ENCODE data around the gene MAEA.

MAEA gene

DNA sequence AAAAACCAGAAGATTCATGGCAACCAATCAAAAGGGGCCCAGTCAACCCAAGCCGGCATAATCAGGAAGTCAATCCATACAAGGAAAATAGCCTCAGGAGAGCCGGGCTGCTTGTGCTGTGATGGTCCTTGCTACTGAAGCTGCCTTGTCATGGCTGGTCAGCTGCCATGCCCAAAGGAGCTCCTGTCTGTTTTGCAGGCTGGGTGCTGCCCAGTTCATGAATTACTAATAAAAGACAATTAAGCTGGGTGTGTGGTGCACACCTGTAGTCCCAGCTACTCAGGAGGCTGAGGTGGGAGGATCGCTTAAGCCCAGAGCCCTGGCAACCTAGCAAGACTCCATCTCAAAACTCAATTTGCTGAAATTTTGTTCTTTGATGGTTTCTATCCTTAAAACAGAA, 24.7 kb upstream of the MAEA start:
- TF ChIP-seq, protein P1, sequence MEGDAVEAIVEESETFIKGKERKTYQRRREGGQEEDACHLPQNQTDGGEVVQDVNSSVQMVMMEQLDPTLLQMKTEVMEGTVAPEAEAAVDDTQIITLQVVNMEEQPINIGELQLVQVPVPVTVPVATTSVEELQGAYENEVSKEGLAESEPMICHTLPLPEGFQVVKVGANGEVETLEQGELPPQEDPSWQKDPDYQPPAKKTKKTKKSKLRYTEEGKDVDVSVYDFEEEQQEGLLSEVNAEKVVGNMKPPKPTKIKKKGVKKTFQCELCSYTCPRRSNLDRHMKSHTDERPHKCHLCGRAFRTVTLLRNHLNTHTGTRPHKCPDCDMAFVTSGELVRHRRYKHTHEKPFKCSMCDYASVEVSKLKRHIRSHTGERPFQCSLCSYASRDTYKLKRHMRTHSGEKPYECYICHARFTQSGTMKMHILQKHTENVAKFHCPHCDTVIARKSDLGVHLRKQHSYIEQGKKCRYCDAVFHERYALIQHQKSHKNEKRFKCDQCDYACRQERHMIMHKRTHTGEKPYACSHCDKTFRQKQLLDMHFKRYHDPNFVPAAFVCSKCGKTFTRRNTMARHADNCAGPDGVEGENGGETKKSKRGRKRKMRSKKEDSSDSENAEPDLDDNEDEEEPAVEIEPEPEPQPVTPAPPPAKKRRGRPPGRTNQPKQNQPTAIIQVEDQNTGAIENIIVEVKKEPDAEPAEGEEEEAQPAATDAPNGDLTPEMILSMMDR (IDR thresholded peaks at IDR 0.05; ENCODE audit: control insufficient read depth, insufficient read depth, low read depth, low read length, missing control alignments), result no peak
- H3K4me3 ChIP-seq (ENCODE audit: control insufficient read depth, low read depth, low read length), result no peak overlapping the region
- no peak for DNase-seq (ENCODE audit: low read depth)

DNA sequence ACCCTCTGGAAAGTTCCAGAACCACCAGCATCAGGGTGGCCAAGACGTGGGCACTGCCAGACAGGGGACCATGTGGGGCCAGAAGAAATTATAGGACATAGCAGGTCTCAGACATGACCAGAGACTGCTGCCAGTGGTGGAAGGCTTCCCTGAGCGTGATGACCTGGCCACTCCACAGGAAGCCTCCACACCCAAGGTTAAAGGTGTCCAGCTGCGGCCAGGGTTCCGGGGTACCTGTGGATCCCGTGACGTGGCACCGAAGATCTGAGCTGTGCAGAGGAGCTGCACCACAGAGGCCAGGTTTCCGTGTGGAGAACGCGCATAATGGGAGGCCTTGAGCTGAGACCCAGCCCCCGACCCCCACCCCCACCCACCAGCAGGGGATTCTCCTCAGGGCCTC, 24.3 kb upstream of the MAEA start:
- no peak overlapping the region for H3K4me3 ChIP-seq (ENCODE audit: control insufficient read depth, low read depth, low read length)
- no peak for DNase-seq (ENCODE audit: low read depth)
- TF ChIP-seq, protein P1 (IDR thresholded peaks at IDR 0.05; ENCODE audit: control insufficient read depth, insufficient read depth, low read depth, low read length, missing control alignments), result no peak

DNA sequence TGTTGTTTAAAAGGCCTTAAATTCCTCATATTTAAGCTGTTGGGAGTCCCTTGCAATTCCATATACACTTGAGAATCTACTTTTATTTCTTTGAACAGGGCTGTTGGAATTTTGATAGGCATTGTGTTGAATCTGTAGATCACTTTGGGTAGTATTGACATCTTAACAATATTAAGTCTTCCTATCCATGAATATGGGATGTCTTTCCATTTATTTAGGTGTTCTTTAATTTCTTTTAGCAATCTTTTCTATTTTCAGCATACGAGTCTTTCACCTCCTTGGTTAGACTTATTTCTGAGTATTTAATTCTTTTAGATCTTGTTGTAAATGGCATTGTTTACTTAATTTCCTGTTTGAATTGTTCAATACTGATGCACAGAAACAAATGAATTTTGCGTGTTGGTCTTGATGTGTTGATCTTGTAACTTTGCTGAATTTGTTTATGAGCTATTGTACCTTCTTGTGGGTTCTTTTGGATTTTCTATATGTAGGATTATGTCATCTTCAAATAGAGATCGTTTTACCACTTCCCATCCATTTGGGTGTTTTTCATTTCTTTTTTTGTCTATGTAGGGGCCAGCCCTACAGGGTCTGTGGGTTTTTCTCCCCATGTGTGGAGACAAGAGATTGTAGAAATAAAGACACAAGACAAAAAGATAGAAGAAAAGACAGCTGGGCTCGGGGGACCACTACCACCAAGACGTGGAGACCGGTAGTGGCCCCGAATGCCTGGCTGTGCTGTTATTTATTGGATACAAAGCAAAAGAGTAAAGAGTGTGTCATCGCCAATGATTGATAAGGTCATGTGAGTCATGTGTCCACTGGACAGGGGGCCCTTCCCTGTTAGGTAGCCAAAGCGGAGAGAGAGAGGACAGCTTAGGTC, 22.6 kb upstream of the MAEA start:
- no peak overlapping the region for H3K4me3 ChIP-seq (ENCODE audit: control insufficient read depth, low read depth, low read length)
- no peak for DNase-seq (ENCODE audit: low read depth)
- TF ChIP-seq, protein P1 (IDR thresholded peaks at IDR 0.05; ENCODE audit: control insufficient read depth, insufficient read depth, low read depth, low read length, missing control alignments), result no peak

DNA sequence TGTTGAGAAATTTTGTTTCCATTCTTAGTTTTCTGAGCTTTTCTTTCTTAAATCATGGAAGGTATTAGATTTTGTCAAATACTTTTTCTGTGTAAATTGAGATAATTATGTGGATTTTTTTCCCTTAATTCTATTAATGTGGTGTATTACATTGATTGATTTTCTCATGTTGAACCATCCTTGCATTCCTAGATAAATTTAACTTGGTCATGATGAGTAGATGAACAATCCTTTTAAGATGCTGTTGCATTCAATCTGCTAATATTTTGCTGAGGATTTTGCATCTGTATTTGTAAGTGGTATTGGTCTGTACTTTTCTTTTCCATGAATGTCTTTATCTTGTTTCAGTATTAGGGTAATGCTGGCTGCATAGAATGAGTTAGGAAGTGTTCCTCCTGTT, 20.5 kb upstream of the MAEA start:
- no peak overlapping the region for H3K4me3 ChIP-seq (ENCODE audit: control insufficient read depth, low read depth, low read length)
- TF ChIP-seq, protein P1 (IDR thresholded peaks at IDR 0.05; ENCODE audit: control insufficient read depth, insufficient read depth, low read depth, low read length, missing control alignments), result no peak
- no peak for DNase-seq (ENCODE audit: low read depth)

DNA sequence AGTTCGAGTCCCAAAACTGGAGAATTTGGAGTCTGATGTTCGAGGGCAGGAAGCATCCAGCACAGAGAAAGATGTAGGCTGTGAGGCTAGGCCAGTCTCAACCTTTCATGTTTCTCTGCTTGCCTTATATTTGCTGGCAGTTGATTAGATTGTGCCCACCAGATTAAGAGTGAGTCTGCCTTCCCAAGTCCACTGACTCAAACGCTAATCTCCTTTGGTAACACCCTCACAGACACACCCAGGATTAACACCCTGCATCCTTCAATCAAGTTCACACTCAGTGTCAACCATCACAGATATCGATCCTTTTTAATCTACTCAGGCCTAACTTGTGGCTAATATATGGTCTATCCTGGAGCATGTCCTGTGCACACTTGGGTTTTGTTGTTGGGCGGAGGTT, 18.0 kb upstream of the MAEA start:
- TF ChIP-seq, protein P1 (IDR thresholded peaks at IDR 0.05; ENCODE audit: control insufficient read depth, insufficient read depth, low read depth, low read length, missing control alignments), result no peak
- no peak for DNase-seq (ENCODE audit: low read depth)
- H3K4me3 ChIP-seq (ENCODE audit: control insufficient read depth, low read depth, low read length), result no peak overlapping the region

DNA sequence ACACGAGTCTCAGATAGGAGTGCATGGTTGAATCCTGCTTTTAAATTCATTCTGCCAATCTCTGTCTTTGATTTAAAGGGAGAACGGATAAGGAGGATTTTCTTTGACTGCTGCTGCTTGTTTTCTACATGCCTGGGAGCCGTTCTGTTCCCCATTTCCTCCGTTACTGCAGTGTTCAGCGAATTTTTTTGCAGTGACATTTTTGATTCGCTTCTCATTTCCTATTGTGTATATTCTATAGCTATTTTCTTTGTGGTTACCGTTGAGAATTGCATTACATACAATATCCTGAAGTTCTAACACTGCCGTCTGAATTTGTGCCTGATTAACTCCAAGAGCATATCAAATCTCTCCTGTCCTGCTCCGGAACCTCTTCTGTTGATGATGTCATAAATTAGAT, 14.8 kb upstream of the MAEA start:
- TF ChIP-seq, protein P1 (IDR thresholded peaks at IDR 0.05; ENCODE audit: control insufficient read depth, insufficient read depth, low read depth, low read length, missing control alignments), result no peak
- DNase-seq (ENCODE audit: low read depth), result no peak
- no peak overlapping the region for H3K4me3 ChIP-seq (ENCODE audit: control insufficient read depth, low read depth, low read length)
